Skeletal muscle tissue (tissue), 4 donors: ENCODE measurements around the gene FRMD4A. TPM values are rescaled to one million over a fixed set of nuclear protein-coding genes. Genes with fewer than 3 reads are reported as not detected.

Source experiments
- H3K27ac ChIP-seq: one replicate; pipeline ENCODE4 v1.7.0; 2013; ENCODE audit warnings: mild to moderate bottlenecking, low read depth, low read length, inconsistent platforms
- H3K27me3 ChIP-seq, 3 donors: one replicate each; pipeline ENCODE4 v1.7.0; 2013; ENCODE audit warnings: low read length in 3 of 3; ENCODE audit not compliant: control insufficient read depth in 3 of 3, insufficient read depth in 3 of 3
- H3K36me3 ChIP-seq, 3 donors: one replicate each; pipeline ENCODE4 v1.7.0; 2013; ENCODE audit warnings: low read length in 3 of 3; ENCODE audit not compliant: control insufficient read depth in 3 of 3, insufficient read depth in 3 of 3
- H3K4me1 ChIP-seq, 3 donors: one replicate each; pipeline ENCODE4 v1.7.0; 2013; ENCODE audit warnings: low read length in 3 of 3, mild to moderate bottlenecking in 3 of 3; ENCODE audit not compliant: control insufficient read depth in 3 of 3, insufficient read depth in 3 of 3
- H3K4me3 ChIP-seq, 3 donors: one replicate each; pipeline ENCODE4 v1.7.0; 2013; ENCODE audit warnings: low read length in 3 of 3
- H3K9ac ChIP-seq, 3 donors: one replicate each; pipeline ENCODE4 v1.7.0; 2013; ENCODE audit warnings: low read length in 3 of 3, mild to moderate bottlenecking in 3 of 3, moderate library complexity in 2 of 3, low read depth in 1 of 3
- H3K9me3 ChIP-seq, 3 donors: one replicate each; pipeline ENCODE4 v1.7.0; 2013; ENCODE audit warnings: low read length in 3 of 3; ENCODE audit not compliant: control insufficient read depth in 3 of 3
- total RNA-seq: library from RNA; depleted of rRNA; stranded (reverse); fragments of >200 nt; gene quantifications from one replicate; pipeline ENCODE4 v1.2.3, GENCODE V29; 2014
- donor health status: Osteomylitis.

The FRMD4A gene
- total RNA-seq, 1 donor from 2014 or later: 19.3 TPM

DNA sequence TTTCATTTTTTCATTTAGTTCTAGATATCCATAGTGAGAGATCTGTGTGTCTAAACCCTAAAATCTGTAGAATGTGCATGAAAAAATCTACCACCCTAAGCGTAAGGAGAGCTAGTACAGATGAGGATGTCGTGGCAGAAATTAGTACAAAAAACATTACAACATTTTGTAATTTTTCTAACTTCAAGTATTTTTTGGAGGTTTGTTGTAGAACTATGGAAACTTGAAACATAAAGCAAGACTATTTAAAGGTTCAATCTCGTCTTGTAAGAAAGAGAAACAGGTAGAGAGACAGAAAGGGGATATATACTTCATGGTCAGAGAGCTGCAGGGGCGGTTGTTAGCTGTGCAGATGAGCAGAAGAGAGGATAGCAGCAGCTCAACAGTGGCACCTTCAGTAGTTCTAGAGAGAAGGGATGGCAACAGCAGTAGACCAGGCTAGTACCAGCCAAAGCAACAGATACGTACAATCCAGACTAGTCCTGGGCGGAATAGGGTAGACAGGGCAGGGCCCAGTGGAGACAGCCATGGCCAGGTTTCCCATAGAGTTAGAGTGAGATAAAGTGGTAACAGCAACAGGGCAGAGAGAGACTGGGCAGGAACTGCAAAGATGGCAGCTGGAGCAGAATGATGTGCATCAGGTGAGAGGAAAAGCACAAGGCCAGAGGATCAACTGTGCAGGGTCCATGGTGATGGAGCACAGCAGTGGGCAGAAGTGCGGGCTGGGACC is 145.2 kb downstream of the FRMD4A start:
- Histone ChIP-seq H3K9ac (no peak overlapping the region), H3K36me3 (no peaks in the 10 kb centered on the region), H3K9me3 (no peaks in the 10 kb centered on the region), H3K4me3 (no peak overlapping the region), H3K4me1 (no peaks in the 10 kb centered on the region), H3K27ac (no peak overlapping the region), H3K27me3 (peaks cover 0 to 14% (median 0%) of the 10 kb centered on the region in 3 donors)

DNA sequence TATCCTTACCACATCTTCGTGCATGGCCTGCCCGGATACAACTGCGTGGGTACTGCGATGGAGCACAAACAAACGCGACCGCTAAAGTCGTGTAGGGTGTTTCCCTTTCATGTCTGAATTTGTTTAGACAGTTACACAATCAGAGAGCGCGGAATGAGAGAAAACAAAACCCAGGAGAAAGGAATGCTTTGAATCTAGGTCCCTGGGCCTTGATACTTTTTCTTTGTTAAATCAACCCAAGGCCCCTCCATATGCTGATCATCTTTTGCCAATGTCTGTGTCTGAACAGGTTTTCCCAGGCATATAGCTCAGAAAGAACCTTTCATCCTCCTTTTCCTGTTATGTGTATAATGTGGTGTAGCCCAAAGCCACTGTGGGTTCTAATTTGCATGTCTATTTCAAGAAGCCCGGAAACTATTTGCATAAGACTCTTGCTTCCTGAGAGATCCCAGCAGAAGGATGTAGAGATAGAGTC is 145.8 kb downstream of the FRMD4A start:
- Histone ChIP-seq H3K27ac (no peak overlapping the region), H3K4me3 (no peak overlapping the region), H3K27me3 (peaks cover 0 to 17% (median 2%) of the 10 kb centered on the region in 3 donors), H3K36me3 (no peaks in the 10 kb centered on the region), H3K4me1 (no peaks in the 10 kb centered on the region), H3K9me3 (no peaks in the 10 kb centered on the region), H3K9ac (no peak overlapping the region)

DNA sequence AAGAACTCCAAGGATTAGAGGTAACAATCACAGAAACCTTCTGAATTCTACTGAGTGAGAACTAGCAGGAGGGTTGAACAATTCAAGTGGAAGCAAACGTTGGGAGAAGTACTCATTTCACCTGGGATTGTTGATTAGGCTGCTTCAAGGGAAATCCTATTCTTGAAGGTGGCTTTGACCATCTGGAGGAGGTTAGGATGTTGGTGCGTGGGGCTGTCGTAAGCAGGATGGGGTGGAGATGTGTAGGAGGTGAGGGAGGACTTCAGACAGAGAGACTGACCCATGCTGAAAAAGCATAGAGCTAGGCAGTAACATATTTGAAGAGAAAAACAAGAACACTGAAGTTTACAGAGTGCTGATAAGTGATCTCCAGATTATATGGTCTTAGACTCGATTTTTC is 147.9 kb downstream of the FRMD4A start:
- Histone ChIP-seq H3K9ac (no peak overlapping the region), H3K4me1 (no peaks in the 10 kb centered on the region), H3K27ac (no peak overlapping the region), H3K9me3 (no peaks in the 10 kb centered on the region), H3K36me3 (no peaks in the 10 kb centered on the region), H3K27me3 (peaks cover 0 to 22% (median 4%) of the 10 kb centered on the region in 3 donors), H3K4me3 (no peak overlapping the region)

DNA sequence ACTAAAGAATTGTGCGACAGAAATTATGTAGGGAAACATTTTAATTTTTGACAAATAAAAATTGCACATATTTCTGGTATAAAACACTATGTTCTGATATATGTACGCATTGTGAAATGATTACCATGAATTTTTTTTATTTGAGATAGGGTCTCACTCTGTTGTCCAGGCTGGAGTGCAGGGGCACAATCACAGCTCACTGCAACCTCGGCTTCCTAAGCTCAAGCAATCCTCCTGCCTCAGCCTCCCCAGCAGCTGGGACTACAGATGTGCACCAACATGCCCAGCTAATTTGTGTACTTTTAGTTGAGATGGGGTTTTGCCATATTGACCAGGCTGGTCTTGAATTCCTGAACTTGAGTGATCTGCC is 149.2 kb downstream of the FRMD4A start:
- peaks cover 0 to 30% (median 9%) of the 10 kb centered on the region in 3 donors for H3K27me3 ChIP-seq
- no peaks in the 10 kb centered on the region for H3K9me3 ChIP-seq
- H3K36me3 ChIP-seq: no peaks in the 10 kb centered on the region
- H3K27ac ChIP-seq: no peak overlapping the region
- H3K9ac ChIP-seq: no peak overlapping the region
- H3K4me3 ChIP-seq: no peak overlapping the region
- no peaks in the 10 kb centered on the region for H3K4me1 ChIP-seq

DNA sequence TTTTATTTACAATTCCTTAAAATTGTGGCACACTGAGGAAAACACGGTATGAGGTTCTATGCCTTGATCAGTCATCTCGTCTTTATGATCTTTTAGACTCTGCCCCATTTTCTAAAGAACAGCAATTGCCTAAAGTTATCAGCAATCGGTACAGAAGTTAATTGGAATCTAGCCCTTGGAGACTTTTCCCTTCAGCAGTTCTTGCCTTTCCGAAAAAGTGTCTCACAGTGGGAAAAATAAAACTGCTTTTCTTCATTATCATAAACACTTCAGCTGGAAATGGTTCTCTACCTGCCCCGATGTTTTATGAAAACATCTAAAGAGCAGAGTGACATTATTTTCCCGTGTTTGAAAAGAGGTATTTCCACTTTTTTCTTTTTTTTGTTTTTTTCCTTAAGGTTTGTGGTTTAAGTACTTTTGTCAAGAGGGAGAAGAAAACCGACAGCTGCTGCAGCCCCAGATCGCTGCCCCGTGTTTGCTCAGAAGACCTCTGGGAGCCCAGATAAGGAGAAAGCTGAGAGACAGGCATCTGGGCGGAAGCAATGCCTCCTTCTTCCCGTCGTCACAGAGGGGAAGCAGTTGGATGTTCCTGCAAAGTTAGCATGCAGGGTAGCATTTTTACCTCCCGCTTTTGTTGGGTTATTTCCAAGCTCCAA is 149.7 kb downstream of the FRMD4A start:
- Histone ChIP-seq H3K27me3 (peaks cover under 1 to 30% (median 10%) of the 10 kb centered on the region in 3 donors), H3K4me1 (no peaks in the 10 kb centered on the region)

DNA sequence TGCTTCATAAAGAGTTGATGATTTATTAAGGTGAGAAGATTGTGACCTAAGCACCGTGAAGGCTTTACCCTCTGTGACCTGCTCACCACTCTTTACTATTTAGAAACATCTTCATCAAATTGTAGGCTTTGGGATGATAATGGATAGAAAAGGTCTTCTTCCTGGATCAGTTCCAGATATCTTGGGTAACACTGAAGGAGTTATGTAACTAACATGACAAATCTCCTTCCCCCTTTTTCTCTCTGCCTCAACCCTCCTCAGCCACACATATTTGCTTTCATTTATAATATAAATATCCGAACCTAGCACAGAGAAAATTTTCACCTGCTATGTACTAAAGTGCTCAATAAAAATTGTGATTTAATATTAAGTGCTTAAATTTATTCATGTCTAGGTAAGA is 151.5 kb downstream of the FRMD4A start:
- H3K27me3 ChIP-seq: peaks cover 10 to 45% (median 14%) of the 10 kb centered on the region in 3 donors

More for the DNA sequence above, 149.7 kb downstream of the FRMD4A start:
- no peaks in the 10 kb centered on the region for H3K9me3 ChIP-seq
- H3K9ac ChIP-seq: no peak overlapping the region
- H3K27ac ChIP-seq: no peak overlapping the region
- H3K4me3 ChIP-seq: no peak overlapping the region
- no peaks in the 10 kb centered on the region for H3K36me3 ChIP-seq

DNA sequence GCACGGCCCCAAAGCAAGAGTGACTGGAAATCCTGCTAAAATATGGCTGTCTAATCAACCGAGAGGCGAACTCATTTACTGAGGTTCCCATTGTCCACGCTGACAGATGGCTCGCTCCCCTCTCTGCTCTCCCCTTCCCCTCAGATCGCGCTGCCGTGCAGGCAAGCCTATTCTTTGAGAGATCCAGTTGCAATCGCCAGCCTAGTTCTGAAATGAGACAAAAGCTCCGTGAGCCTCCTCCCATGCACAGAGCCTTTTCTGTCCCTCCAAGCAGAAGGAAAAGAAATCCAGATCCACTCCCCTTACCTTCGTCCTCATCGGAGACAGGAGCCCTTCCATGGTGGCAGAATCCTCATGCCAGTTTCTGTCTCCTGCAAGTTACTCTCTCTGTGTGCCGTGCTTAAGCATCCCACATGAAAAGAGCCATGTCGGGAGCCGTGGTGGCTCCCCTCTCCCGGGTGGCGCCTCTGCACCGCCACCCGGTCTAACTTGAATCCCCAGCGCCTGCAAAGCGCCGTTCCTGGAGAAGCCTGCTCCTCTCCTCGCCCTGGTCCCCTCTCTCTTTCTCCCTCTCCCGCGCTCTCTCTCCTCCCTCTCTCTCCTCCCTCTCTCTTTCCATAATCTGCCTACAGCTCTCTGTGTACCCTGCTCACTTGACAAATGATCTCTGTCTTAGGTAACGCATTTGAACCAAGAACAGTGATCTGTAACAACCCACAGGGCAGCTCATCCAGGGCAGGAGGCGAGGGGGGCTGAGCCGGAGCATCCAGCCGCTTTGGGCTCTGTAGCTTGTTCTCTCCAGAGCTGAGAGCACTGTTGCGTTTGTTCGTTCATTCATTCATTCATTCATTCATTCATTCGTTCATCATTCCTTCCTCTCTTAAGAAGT is 156.8 kb downstream of the FRMD4A start:
- Histone ChIP-seq H3K4me3 (peak overlapping the region; percentile 54 to 72 (median 58)), H3K4me1 (peaks cover 0 to 12% (median 6%) of the 10 kb centered on the region in 3 donors), H3K9ac (no peak overlapping the region), H3K9me3 (no peaks in the 10 kb centered on the region), H3K36me3 (no peaks in the 10 kb centered on the region), H3K27ac (no peak overlapping the region), H3K27me3 (peaks cover 12 to 55% (median 17%) of the 10 kb centered on the region in 3 donors)

More for the DNA sequence above, 151.5 kb downstream of the FRMD4A start:
- Histone ChIP-seq H3K4me3 (no peak overlapping the region), H3K9ac (no peak overlapping the region), H3K9me3 (no peaks in the 10 kb centered on the region), H3K36me3 (no peaks in the 10 kb centered on the region), H3K27ac (no peak overlapping the region), H3K4me1 (peaks cover 0 to 3% (median 0%) of the 10 kb centered on the region in 3 donors)

DNA sequence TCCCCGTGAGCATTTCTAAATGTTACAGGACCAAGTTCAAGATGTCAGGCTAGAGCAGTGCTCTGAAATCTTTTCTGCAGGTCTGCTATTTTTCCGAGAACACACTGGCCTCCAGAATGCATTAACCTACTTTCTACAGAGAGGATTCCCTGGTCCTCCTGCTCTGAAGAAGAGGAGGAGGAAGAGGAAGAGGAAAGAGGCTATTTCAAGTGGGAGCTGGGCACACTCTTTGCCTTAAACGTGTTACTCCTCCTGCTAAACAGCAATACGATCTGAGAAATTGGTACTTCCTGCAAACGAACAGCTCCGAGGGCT is 157.4 kb downstream of the FRMD4A start:
- peak overlapping the region; percentile 54 to 72 (median 58) for H3K4me3 ChIP-seq
- H3K9ac ChIP-seq: no peak overlapping the region
- no peaks in the 10 kb centered on the region for H3K9me3 ChIP-seq
- H3K27ac ChIP-seq: no peak overlapping the region
- H3K36me3 ChIP-seq: no peaks in the 10 kb centered on the region
- peaks cover 0 to 12% (median 6%) of the 10 kb centered on the region in 3 donors for H3K4me1 ChIP-seq
- H3K27me3 ChIP-seq: peaks cover 12 to 55% (median 17%) of the 10 kb centered on the region in 3 donors

DNA sequence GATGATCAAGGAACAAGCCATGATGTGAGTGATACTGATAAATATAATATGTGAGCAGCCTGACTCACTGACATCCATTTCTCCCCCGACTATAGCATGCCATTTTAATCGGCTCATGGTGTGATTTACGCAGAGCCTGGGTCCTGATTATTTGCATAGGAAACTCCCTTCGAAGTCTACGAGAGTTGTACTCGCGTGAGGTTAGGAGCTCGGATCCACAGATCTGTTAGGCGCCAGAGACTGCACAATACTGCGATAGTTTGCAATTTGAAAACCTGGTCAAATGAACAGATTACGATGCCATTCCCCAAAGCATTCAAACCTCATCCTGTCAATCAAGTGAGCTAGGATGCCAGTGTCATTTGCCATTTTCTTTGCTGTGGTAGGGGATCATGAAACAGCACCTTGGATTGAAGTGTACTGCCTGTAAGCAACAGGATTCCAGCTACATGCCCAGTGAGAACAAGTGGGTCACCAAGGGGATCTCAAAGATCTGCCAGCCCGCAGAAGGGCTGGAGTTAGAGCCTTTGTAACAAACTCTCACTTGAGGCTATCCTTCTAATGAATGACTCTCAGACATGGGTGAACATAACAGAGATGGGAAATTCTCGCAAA is 158.3 kb downstream of the FRMD4A start:
- Histone ChIP-seq H3K4me1 (peaks cover 0 to 12% (median 6%) of the 10 kb centered on the region in 3 donors), H3K36me3 (no peaks in the 10 kb centered on the region), H3K9ac (no peak overlapping the region), H3K27ac (no peak overlapping the region), H3K9me3 (no peaks in the 10 kb centered on the region), H3K27me3 (peaks cover 12 to 48% (median 14%) of the 10 kb centered on the region in 3 donors), H3K4me3 (no peak overlapping the region)
